SU-DHL-6 (cell line): ENCODE data around the gene SUN3.
"Not testable (repeated sequence)": the region's sequence is repeated elsewhere in the genome, so short reads cannot be mapped to it uniquely, and the experiment has no call there.

ENCODE experiments used
- H2AFZ ChIP-seq: fragments of 200-600 bp; sonication (generic); 2 replicates; pipeline ENCODE4 v1.6.1; 2014; ENCODE audit warnings: low read depth, mild to moderate bottlenecking, moderate library complexity, mixed read lengths, antibody characterized with exemption, low read length; ENCODE audit not compliant: severe bottlenecking
- H3F3A ChIP-seq: fragments of 200-600 bp; shearing (Covaris generic); 2 replicates; pipeline ENCODE4 v1.6.0; 2016; ENCODE audit warnings: antibody characterized with exemption, mild to moderate bottlenecking; ENCODE audit not compliant: insufficient read depth
- H3K27ac ChIP-seq: fragments of 200-600 bp; sonication (generic); 2 replicates; pipeline ENCODE4 v1.5.1; 2016; ENCODE audit warnings: low read depth, mild to moderate bottlenecking, low read length, moderate library complexity, mixed read lengths
- H3K27me3 ChIP-seq: fragments of 200-600 bp; sonication (generic), shearing (Covaris generic); 2 replicates; pipeline ENCODE4 v1.6.0; 2014; ENCODE audit warnings: mild to moderate bottlenecking, low read length
- H3K36me3 ChIP-seq: fragments of 200-600 bp; sonication (generic); 2 replicates; pipeline ENCODE4 v1.6.1; 2014; ENCODE audit warnings: mild to moderate bottlenecking, low read length, mixed read lengths
- H3K4me2 ChIP-seq: fragments of 300-600, 200-600 bp; shearing (Covaris generic), sonication (generic); 2 replicates; pipeline ENCODE4 v1.6.0; 2014; ENCODE audit warnings: low read length, low read depth, mild to moderate bottlenecking; ENCODE audit not compliant: poor library complexity, severe bottlenecking
- H3K4me3 ChIP-seq: fragments of 200-600 bp; sonication (generic); 2 replicates; pipeline ENCODE4 v1.5.1; 2014; ENCODE audit warnings: antibody characterized with exemption, low read length, mild to moderate bottlenecking, mixed read lengths; ENCODE audit not compliant: insufficient read depth, poor library complexity, severe bottlenecking
- H3K79me2 ChIP-seq: fragments of 200-600 bp; sonication (generic); 2 replicates; pipeline ENCODE4 v1.6.1; 2014; ENCODE audit warnings: mild to moderate bottlenecking, low read length, moderate library complexity; ENCODE audit not compliant: insufficient read depth
- H3K9ac ChIP-seq: fragments of 200-600 bp; sonication (generic); 2 replicates; pipeline ENCODE4 v1.7.0; 2014; ENCODE audit warnings: mild to moderate bottlenecking, low read length
- H3K9me2 ChIP-seq: fragments of 200-600 bp; sonication (generic); replicated peaks from 2 replicates; pipeline ENCODE4 v1.6.1; 2014; ENCODE audit warnings: low read length; ENCODE audit not compliant: insufficient read depth
- H3K9me3 ChIP-seq: fragments of 200-600 bp; sonication (generic); 2 replicates; pipeline ENCODE4 v1.6.1; 2014; ENCODE audit warnings: low read length, mixed read lengths; ENCODE audit not compliant: insufficient read depth
- H4K20me1 ChIP-seq: fragments of 200-600 bp; sonication (generic); 2 replicates; pipeline ENCODE4 v1.6.1; 2014; ENCODE audit warnings: low read depth, mild to moderate bottlenecking, antibody characterized with exemption, low read length, moderate library complexity, mixed read lengths
- CTCF ChIP-seq: fragments of 200-600 bp; sonication (generic); IDR thresholded peaks from one replicate; pipeline ENCODE4 v1.5.1; 2017; ENCODE audit warnings: antibody characterized with exemption, mild to moderate bottlenecking, low read length, moderate library complexity; ENCODE audit not compliant: insufficient read depth, poor library complexity, severe bottlenecking
- EZH2phosphoT487 ChIP-seq: fragments of 200-600 bp; sonication (generic), shearing (Covaris generic); conservative IDR thresholded peaks from 2 replicates; pipeline ENCODE4 v1.6.1; 2018; ENCODE audit warnings: mild to moderate bottlenecking, antibody characterized with exemption, low read length, moderate library complexity, mixed read lengths

The SUN3 gene

GRCh38 chr7:48009257-48009656 is 19.6 kb downstream of the SUN3 start:
- Histone ChIP-seq H2AFZ (no peak overlapping the region), H3K27me3 (no peaks in the 10 kb centered on the region), H3K36me3 (no peaks in the 10 kb centered on the region), H4K20me1 (no peaks in the 10 kb centered on the region), H3K4me2 (no peak overlapping the region), H3K9me2 (no peaks in the 10 kb centered on the region), H3K9ac (no peak overlapping the region), H3K27ac (no peak overlapping the region), H3K4me3 (no peak overlapping the region), H3K79me2 (no peaks in the 10 kb centered on the region), H3F3A (no peaks in the 10 kb centered on the region), H3K9me3 (no peaks in the 10 kb centered on the region)
- no peak for TF ChIP-seq CTCF
- TF ChIP-seq EZH2phosphoT487: no peak

- Histone ChIP-seq H3K36me3 (no peaks in the 10 kb centered on the region), H3K79me2 (no peaks in the 10 kb centered on the region), H3F3A (no peaks in the 10 kb centered on the region), H3K9ac (no peak overlapping the region), H3K4me2 (no peak overlapping the region), H3K9me3 (no peaks in the 10 kb centered on the region), H3K27me3 (no peaks in the 10 kb centered on the region), H3K4me3 (no peak overlapping the region), H4K20me1 (no peaks in the 10 kb centered on the region), H2AFZ (no peak overlapping the region), H3K9me2 (no peaks in the 10 kb centered on the region), H3K27ac (no peak overlapping the region)
- no peak for TF ChIP-seq CTCF
Observed at GRCh38 chr7:48006866-48007265, 22.0 kb downstream of the SUN3 start.

- H3K27me3 ChIP-seq: no peaks in the 10 kb centered on the region
- H3K36me3 ChIP-seq: no peaks in the 10 kb centered on the region
- no peak overlapping the region for H3K9ac ChIP-seq
- H2AFZ ChIP-seq: no peak overlapping the region
- H3K4me2 ChIP-seq: no peak overlapping the region
- no peak overlapping the region for H3K4me3 ChIP-seq
- H4K20me1 ChIP-seq: no peaks in the 10 kb centered on the region
- H3F3A ChIP-seq: no peaks in the 10 kb centered on the region
- TF ChIP-seq EZH2phosphoT487 (no peak), CTCF (no peak)
- no peak overlapping the region for H3K27ac ChIP-seq
- no peaks in the 10 kb centered on the region for H3K9me3 ChIP-seq
- no peaks in the 10 kb centered on the region for H3K9me2 ChIP-seq
- H3K79me2 ChIP-seq: no peaks in the 10 kb centered on the region
Observed at GRCh38 chr7:48004638-48005037, 24.3 kb downstream of the SUN3 start.

GRCh38 chr7:48004032-48004431 is 24.9 kb downstream of the SUN3 start:
- Histone ChIP-seq H3K27ac (no peak overlapping the region), H3K4me3 (no peak overlapping the region), H3K9me3 (no peaks in the 10 kb centered on the region), H3K79me2 (no peaks in the 10 kb centered on the region), H3K27me3 (no peaks in the 10 kb centered on the region), H3K9me2 (no peaks in the 10 kb centered on the region), H2AFZ (no peak overlapping the region), H3K9ac (no peak overlapping the region), H4K20me1 (no peaks in the 10 kb centered on the region), H3F3A (no peaks in the 10 kb centered on the region), H3K36me3 (no peaks in the 10 kb centered on the region), H3K4me2 (no peak overlapping the region)
- TF ChIP-seq CTCF (no peak), EZH2phosphoT487 (no peak)

GRCh38 chr7:48000164-48000563 is 28.7 kb downstream of the SUN3 start:
- H3K4me3 ChIP-seq, H3K36me3 ChIP-seq, H3K9ac ChIP-seq, H3K27ac ChIP-seq, H3F3A ChIP-seq, H3K27me3 ChIP-seq, H4K20me1 ChIP-seq, H3K9me2 ChIP-seq, H3K4me2 ChIP-seq, H3K9me3 ChIP-seq, H2AFZ ChIP-seq, H3K79me2 ChIP-seq: not testable (repeated sequence)
